Calu3 (cell line): ENCODE data around the gene DAPK2. TPM values are rescaled to one million over a fixed set of nuclear protein-coding genes. Genes with fewer than 3 reads are reported as not detected.
"Not testable (repeated sequence)": the region's sequence is repeated elsewhere in the genome, so short reads cannot be mapped to it uniquely, and the experiment has no call there.

Experiments
- BruUV-seq: library from RNA; stranded (reverse); fragments of 400-500 nt; replicated peaks from 2 replicates; lab custom pipeline; 2021; lab: Mats Ljungman, UMichigan
- CTCF ChIA-PET: fragments of 300-600 bp; sonication (Branson Sonifier 250); formaldehyde crosslinking; loops from one replicate; lab custom pipeline; 2022; ENCODE audit warnings: antibody characterized with exemption; lab: Charles Lee
- DNase-seq: peaks from one replicate; pipeline ENCODE4 v3.0.0; 2022
- H3K27ac Mint-ChIP-seq: one replicate; pipeline ENCODE4 v1.8.0; 2022; ENCODE audit warnings: mixed read lengths; ENCODE audit not compliant: unreplicated experiment
- H3K27me3 Mint-ChIP-seq: one replicate; pipeline ENCODE4 v1.8.0; 2022; ENCODE audit warnings: mixed read lengths; ENCODE audit not compliant: unreplicated experiment
- H3K36me3 Mint-ChIP-seq: one replicate; pipeline ENCODE4 v1.8.0; 2022; ENCODE audit warnings: mild to moderate bottlenecking, moderate library complexity, mixed read lengths; ENCODE audit not compliant: insufficient read depth, unreplicated experiment
- H3K4me1 Mint-ChIP-seq: one replicate; pipeline ENCODE4 v1.8.0; 2022; ENCODE audit warnings: mild to moderate bottlenecking, low read depth, mixed read lengths; ENCODE audit not compliant: unreplicated experiment
- H3K4me3 Mint-ChIP-seq: one replicate; pipeline ENCODE4 v1.8.0; 2022; ENCODE audit warnings: mild to moderate bottlenecking, low read depth, moderate library complexity, mixed read lengths; ENCODE audit not compliant: unreplicated experiment
- H3K9me3 Mint-ChIP-seq: one replicate; pipeline ENCODE4 v1.8.0; 2022; ENCODE audit warnings: low read depth, mixed read lengths; ENCODE audit not compliant: unreplicated experiment
- CTCF ChIP-seq: fragments of 200-600 bp; IDR thresholded peaks from one replicate; pipeline ENCODE4 v1.8.0; 2022; ENCODE audit warnings: antibody characterized with exemption; ENCODE audit not compliant: unreplicated experiment
- intact Hi-C: fragments of 100-400 bp; cut with micrococcal nuclease; formaldehyde crosslinking; loops from one replicate; pipeline ENCODE4 v1.10.0; 2022; ENCODE audit not compliant: unreplicated experiment
- total RNA-seq: library from RNA; stranded (reverse); gene quantifications from 2 replicates; pipeline ENCODE4 v1.2.3, GENCODE V29; 2022

Gene DAPK2
- total RNA-seq, 1 experiment from 2014 or later, result 1.1 TPM

GRCh38 chr15:64082757-64083156 lies 36.5 kb upstream of the DAPK2 start:
- Mint-ChIP-seq H3K27ac (no peak overlapping the region), H3K4me1 (no peaks in the 10 kb centered on the region), H3K9me3 (no peaks in the 10 kb centered on the region), H3K36me3 (peaks cover 6% of the 10 kb centered on the region), H3K27me3 (no peaks in the 10 kb centered on the region), H3K4me3 (no peak overlapping the region)
- no peak for TF ChIP-seq CTCF
- no peak for DNase-seq
- no TSS peak for BruUV-seq
- intact Hi-C loops, result no loop called here
- CTCF ChIA-PET, result no interaction called here

GRCh38 chr15:64073496-64073895 lies 27.2 kb upstream of the DAPK2 start:
- BruUV-seq, H3K27ac Mint-ChIP-seq, H3K4me3 Mint-ChIP-seq, H3K27me3 Mint-ChIP-seq, CTCF ChIA-PET, DNase-seq, H3K4me1 Mint-ChIP-seq, intact Hi-C loops, H3K9me3 Mint-ChIP-seq: not testable (repeated sequence)
- H3K36me3 Mint-ChIP-seq, result peaks cover 11% of the 10 kb centered on the region

- Mint-ChIP-seq H3K27me3 (no peaks in the 10 kb centered on the region), H3K36me3 (peaks cover 11% of the 10 kb centered on the region), H3K27ac (no peak overlapping the region), H3K9me3 (no peaks in the 10 kb centered on the region), H3K4me3 (no peak overlapping the region), H3K4me1 (no peaks in the 10 kb centered on the region)
- DNase-seq, result no peak
- CTCF ChIA-PET, result no interaction called here
- no TSS peak for BruUV-seq
- intact Hi-C loops, result no loop called here
- TF ChIP-seq CTCF, result no peak
Measured at GRCh38 chr15:64072812-64073211, 26.5 kb upstream of the DAPK2 start.

GRCh38 chr15:64071931-64072765 lies 25.9 kb upstream of the DAPK2 start:
- no peak overlapping the region for H3K4me3 Mint-ChIP-seq
- no peak overlapping the region for H3K27ac Mint-ChIP-seq
- no peak for DNase-seq
- TF ChIP-seq CTCF, result no peak
- BruUV-seq, result no TSS peak
- H3K4me1 Mint-ChIP-seq, result no peaks in the 10 kb centered on the region
- peaks cover 11% of the 10 kb centered on the region for H3K36me3 Mint-ChIP-seq
- H3K9me3 Mint-ChIP-seq, result no peaks in the 10 kb centered on the region
- CTCF ChIA-PET, result interaction anchor here (0.6 to 2.5 kb wide), 5 partner anchors 53 to 462 kb away, joined by 3 to 9 read pairs (median 6); no protein-coding TSS in a partner anchor
- intact Hi-C loops, result no loop called here
- H3K27me3 Mint-ChIP-seq, result no peaks in the 10 kb centered on the region
